ENCODE results near the gene CBLB. TPM values are rescaled to one million over a fixed set of nuclear protein-coding genes. Genes with fewer than 3 reads are reported as not detected.

Gene CBLB
- total and polyA plus RNA-seq, 2 of the 4 experiments (the other 2 are of a cell fraction): 10.1 to 20.1 TPM

DNA sequence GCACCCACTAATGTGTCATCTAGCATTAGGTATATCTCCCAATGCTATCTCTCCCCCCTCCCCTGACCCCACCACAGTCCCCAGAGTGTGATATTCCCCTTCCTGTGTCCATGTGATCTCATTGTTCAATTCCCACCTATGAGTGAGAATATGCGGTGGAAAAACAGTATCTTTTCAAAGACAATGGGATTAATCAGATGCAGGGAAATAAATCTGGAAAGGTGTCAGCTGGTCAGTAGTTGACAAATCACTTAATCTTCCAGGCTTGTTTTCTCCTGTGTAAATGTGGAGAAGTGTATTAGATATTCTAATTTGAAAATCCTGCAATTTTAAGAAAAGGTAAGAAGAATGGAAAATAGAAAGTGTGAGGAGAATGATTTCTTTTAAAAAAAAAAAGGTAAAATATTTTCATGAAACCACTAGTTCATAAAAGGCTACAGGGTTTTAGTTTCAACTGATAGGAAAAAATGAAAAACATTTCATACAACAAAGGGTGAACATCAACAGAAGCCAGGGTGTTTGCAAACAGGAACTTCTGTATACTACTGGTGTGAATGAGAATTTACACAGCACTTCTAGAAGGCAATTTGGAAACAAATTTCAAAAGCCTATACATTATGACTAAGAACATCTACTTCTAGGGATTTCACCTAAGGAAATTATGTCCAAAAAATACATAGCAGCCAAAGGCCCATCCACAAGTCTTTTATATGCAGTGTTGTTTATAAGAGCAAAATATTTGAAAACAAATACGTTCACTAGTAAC is 113.5 kb downstream of the CBLB start:
- no peak overlapping the region for H2BK5ac ChIP-seq (ENCODE audit: low read depth, low read length, poor library complexity, severe bottlenecking)
- H4K5ac ChIP-seq (ENCODE audit: low read depth, low read length): no peak overlapping the region
- intact Hi-C loops (cut with micrococcal nuclease): no loop called here
- H3K9me1 ChIP-seq (ENCODE audit: insufficient read depth, low read length): peaks cover 5% of the 10 kb centered on the region
- H3K36me3 ChIP-seq (ENCODE audit: control insufficient read depth, insufficient read depth, low read length): peaks cover 9% of the 10 kb centered on the region; the same call in 1 of the 2 replicates
- no peak overlapping the region for H3K18ac ChIP-seq (ENCODE audit: low read depth, low read length)
- dilution Hi-C loops (cut with HindIII; ENCODE audit: low sequenced_read_pairs, unreplicated experiment): no loop called here
- DNase-seq (no peak), ATAC-seq (ENCODE audit: low read depth) (no peak)
- H3K23ac ChIP-seq (ENCODE audit: low read depth, low read length): no peak overlapping the region
- H2BK20ac ChIP-seq (ENCODE audit: low read depth, low read length): no peak overlapping the region
- H3K4ac ChIP-seq (ENCODE audit: low read depth, low read length): no peak overlapping the region
- no peak overlapping the region for H3K27ac ChIP-seq (ENCODE audit: insufficient read depth, low read length)
- no peak overlapping the region for H3K14ac ChIP-seq (replicated peaks; ENCODE audit: low read depth, low read length)
- ChIA-PET POLR2A (ENCODE audit: unreplicated experiment) (no interaction called here), CTCF (no interaction called here)
- H4K20me1 ChIP-seq (ENCODE audit: insufficient read depth, low read length): 0 out of 2 replicates have a peak, but pooled peaks cover 4% of the 10 kb centered on the region
- H2BK15ac ChIP-seq (ENCODE audit: low read depth, low read length): no peak overlapping the region
- no TSS peak for BruUV-seq (replicated peaks)
- no peak overlapping the region for H3K4me2 ChIP-seq (ENCODE audit: low read depth, low read length)
- H3K9me3 ChIP-seq (ENCODE audit: control insufficient read depth, insufficient read depth, low read length): no peaks in the 10 kb centered on the region
- H3K79me1 ChIP-seq (ENCODE audit: low read depth in 1 of 2, low read length in 2 of 2): peaks cover 4 to 9% of the 10 kb centered on the region in 2 experiments; a peak in 3 of 4 replicates
- TF ChIP-seq RFX5 (IDR thresholded peaks at IDR 0.05; ENCODE audit: low read depth, low read length): no peak
- no peak for TF ChIP-seq POLR2A (IDR thresholded peaks at IDR 0.05; ENCODE audit: low read depth, low read length)
- no peak for TF ChIP-seq CHD1 (IDR thresholded peaks at IDR 0.05; ENCODE audit: low read depth, low read length)
- no peak for TF ChIP-seq RAD21 (IDR thresholded peaks at IDR 0.05; ENCODE audit: low read length)
- TF ChIP-seq MAFK (IDR thresholded peaks at IDR 0.05; ENCODE audit: low read depth, low read length): no peak
- no peak for TF ChIP-seq MXI1 (IDR thresholded peaks at IDR 0.05; ENCODE audit: borderline replicate concordance, low read depth, low read length)
- TF ChIP-seq MAZ (IDR thresholded peaks at IDR 0.05; ENCODE audit: borderline replicate concordance, low read depth, low read length): no peak
- no peak for TF ChIP-seq SMC3 (IDR thresholded peaks at IDR 0.05; ENCODE audit: low read depth, low read length)
- no peak for TF ChIP-seq FOS (IDR thresholded peaks at IDR 0.05; ENCODE audit: low read depth, low read length)
- TF ChIP-seq, protein P1, sequence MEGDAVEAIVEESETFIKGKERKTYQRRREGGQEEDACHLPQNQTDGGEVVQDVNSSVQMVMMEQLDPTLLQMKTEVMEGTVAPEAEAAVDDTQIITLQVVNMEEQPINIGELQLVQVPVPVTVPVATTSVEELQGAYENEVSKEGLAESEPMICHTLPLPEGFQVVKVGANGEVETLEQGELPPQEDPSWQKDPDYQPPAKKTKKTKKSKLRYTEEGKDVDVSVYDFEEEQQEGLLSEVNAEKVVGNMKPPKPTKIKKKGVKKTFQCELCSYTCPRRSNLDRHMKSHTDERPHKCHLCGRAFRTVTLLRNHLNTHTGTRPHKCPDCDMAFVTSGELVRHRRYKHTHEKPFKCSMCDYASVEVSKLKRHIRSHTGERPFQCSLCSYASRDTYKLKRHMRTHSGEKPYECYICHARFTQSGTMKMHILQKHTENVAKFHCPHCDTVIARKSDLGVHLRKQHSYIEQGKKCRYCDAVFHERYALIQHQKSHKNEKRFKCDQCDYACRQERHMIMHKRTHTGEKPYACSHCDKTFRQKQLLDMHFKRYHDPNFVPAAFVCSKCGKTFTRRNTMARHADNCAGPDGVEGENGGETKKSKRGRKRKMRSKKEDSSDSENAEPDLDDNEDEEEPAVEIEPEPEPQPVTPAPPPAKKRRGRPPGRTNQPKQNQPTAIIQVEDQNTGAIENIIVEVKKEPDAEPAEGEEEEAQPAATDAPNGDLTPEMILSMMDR (conservative IDR thresholded peaks at IDR 0.05; ENCODE audit: low read depth, low read length): no peak
- H3K9ac ChIP-seq (ENCODE audit: low read depth, low read length): no peak overlapping the region
- no peak overlapping the region for H2AK5ac ChIP-seq (ENCODE audit: low read depth, low read length)
- no peak overlapping the region for H2AK9ac ChIP-seq (replicated peaks; ENCODE audit: low read depth, low read length, poor library complexity)
- no peak overlapping the region for H2AFZ ChIP-seq (replicated peaks; ENCODE audit: low read length, poor library complexity)
- H3K4me1 ChIP-seq (ENCODE audit: control insufficient read depth, insufficient read depth, low read length): no peaks in the 10 kb centered on the region
- H3K56ac ChIP-seq (ENCODE audit: extremely low read depth, insufficient read depth, low read length): no peak overlapping the region
- H3K27me3 ChIP-seq (ENCODE audit: control insufficient read depth, insufficient read depth, low read length): no peaks in the 10 kb centered on the region
- no peak overlapping the region for H2BK120ac ChIP-seq (ENCODE audit: low read depth, low read length)
- H4K91ac ChIP-seq (ENCODE audit: insufficient read depth, low read depth, low read length): no peak overlapping the region
- H4K8ac ChIP-seq (ENCODE audit: low read depth in 2 of 2, low read length in 2 of 2): no peak overlapping the region
- in situ Hi-C loops (cut with MboI; ENCODE audit: low sequenced_read_pairs): no loop called here
- WGBS, 2 experiments (ENCODE audit: extremely low coverage in 2 of 2, insufficient read length in 1 of 2): no CpG with 5 or more reads among the region's 2 CpGs
- H3K4me3 ChIP-seq (ENCODE audit: insufficient read depth, low read depth, low read length): no peak overlapping the region
